GM18907 (cell line): ENCODE data around the gene SAAL1.

Experiments used
- ATAC-seq: cut with Tn5 transposase; IDR thresholded peaks from one replicate; pipeline ENCODE4 v1.9.1; 2021; ENCODE audit warnings: mild to moderate bottlenecking, moderate library complexity; ENCODE audit not compliant: unreplicated experiment

The SAAL1 gene

GRCh38 chr11:18088366-18088765 lies 17.5 kb downstream of the SAAL1 start:
- ATAC-seq = no peak

GRCh38 chr11:18081551-18081950 lies 24.3 kb downstream of the SAAL1 start:
- ATAC-seq = no peak

GRCh38 chr11:18080451-18080850 lies 25.4 kb downstream of the SAAL1 start:
- ATAC-seq = no peak

- ATAC-seq = no peak
Measured at GRCh38 chr11:18078909-18079308, 27.0 kb downstream of the SAAL1 start.

- no peak for ATAC-seq
Measured at GRCh38 chr11:18075444-18075843, 30.4 kb downstream of the SAAL1 start.

GRCh38 chr11:18071098-18071705 lies 34.7 kb downstream of the SAAL1 start:
- no peak for ATAC-seq

GRCh38 chr11:18067372-18067771 lies 38.5 kb downstream of the SAAL1 start:
- no peak for ATAC-seq

GRCh38 chr11:18066626-18067025 lies 39.3 kb downstream of the SAAL1 start:
- no peak for ATAC-seq

GRCh38 chr11:18065572-18065971 lies 40.3 kb downstream of the SAAL1 start:
- ATAC-seq = no peak

GRCh38 chr11:18064450-18065054 lies 41.3 kb downstream of the SAAL1 start:
- no peak for ATAC-seq

- no peak for ATAC-seq
Measured at GRCh38 chr11:18063862-18064434, 41.9 kb downstream of the SAAL1 start.

GRCh38 chr11:18063125-18063524 lies 42.8 kb downstream of the SAAL1 start:
- ATAC-seq = no peak

- ATAC-seq = no peak
Measured at GRCh38 chr11:18061351-18061750, 44.5 kb downstream of the SAAL1 start.

GRCh38 chr11:18056561-18057181 lies 49.2 kb downstream of the SAAL1 start:
- ATAC-seq = no peak

GRCh38 chr11:18054511-18055103 lies 51.3 kb downstream of the SAAL1 start:
- no peak for ATAC-seq

- ATAC-seq = no peak
Measured at GRCh38 chr11:18050848-18051247, 55.0 kb downstream of the SAAL1 start.

GRCh38 chr11:18046116-18046777 lies 59.6 kb downstream of the SAAL1 start, which contains the start of gene TPH1:
Gene TPH1, minus strand, starts transcription at chr11:18046269. Its CDS starts 5,507 bp downstream, at chr11:18040762.
- no peak for ATAC-seq

GRCh38 chr11:18036456-18036855 lies 69.4 kb downstream of the SAAL1 start:
- ATAC-seq = no peak
